Measurements from ENCODE around the gene CACNA1H.

DNA sequence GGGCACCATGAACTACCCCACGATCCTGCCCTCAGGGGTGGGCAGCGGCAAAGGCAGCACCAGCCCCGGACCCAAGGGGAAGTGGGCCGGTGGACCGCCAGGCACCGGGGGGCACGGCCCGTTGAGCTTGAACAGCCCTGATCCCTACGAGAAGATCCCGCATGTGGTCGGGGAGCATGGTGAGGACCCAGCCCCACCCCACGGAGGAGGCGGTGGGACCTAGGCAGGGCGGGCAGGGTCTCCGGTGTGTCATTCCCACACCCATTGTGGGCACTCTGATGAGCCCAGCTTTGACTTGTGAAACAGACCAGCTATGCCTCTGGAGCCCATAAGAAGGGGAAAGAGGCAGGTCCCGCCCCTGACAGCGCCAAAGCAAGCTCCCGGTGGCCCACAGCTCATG, 49.4 kb downstream of the CACNA1H start:
- TF ChIP-seq PKNOX1 (IDR thresholded peaks at IDR 0.05) (no peak), SUZ12 (IDR thresholded peaks at IDR 0.05) (no peak), FOXK2 (IDR thresholded peaks at IDR 0.05) (no peak), SP1 (IDR thresholded peaks at IDR 0.05) (no peak), FOXA1 (IDR thresholded peaks at IDR 0.05) (no peak), ELF4 (IDR thresholded peaks at IDR 0.05) (no peak), LEF1 (IDR thresholded peaks at IDR 0.05; ENCODE audit: borderline replicate concordance) (no peak)
